ENCODE data around the gene SH2B3.

GRCh38 chr12:111450676-111451075 is 45.0 kb downstream of the SH2B3 start:
- TF ChIP-seq POLR2AphosphoS5 (IDR thresholded peaks at IDR 0.05; ENCODE audit: low read depth, low read length), result no peak
- no peak for TF ChIP-seq CTCF (IDR thresholded peaks at IDR 0.05)
- TF ChIP-seq SIN3A (IDR thresholded peaks at IDR 0.05; ENCODE audit: borderline replicate concordance, insufficient read depth, low read depth, low read length), result no peak

All from Panc1 (cell line).